Endometrial microvascular endothelial cells (primary cell): ENCODE data around the gene MICALL2. TPM values are rescaled to one million over a fixed set of nuclear protein-coding genes. Genes with fewer than 3 reads are reported as not detected.

ENCODE experiments used
- in situ Hi-C: cut with HindIII; loops from 2 replicates; pipeline ENCODE4 v1.10.0; 2017; ENCODE audit warnings: low sequenced_read_pairs, low pct_unique_long_range_greater_than_20kb; ENCODE audit errors: inconsistent ontology term
- total RNA-seq: library from RNA; depleted of rRNA; stranded (reverse); fragments of >200 nt; gene quantifications from one replicate; pipeline ENCODE4 v1.2.3, GENCODE V29; 2015; ENCODE audit errors: inconsistent ontology term

MICALL2 gene
- total RNA-seq, 1 donor from 2014 or later: 28.2 TPM

GRCh38 chr7:1386623-1387220 lies 72.5 kb downstream of the MICALL2 start:
- in situ Hi-C loops: no loop called here

GRCh38 chr7:1385809-1386622 lies 73.3 kb downstream of the MICALL2 start:
- in situ Hi-C loops: no loop called here

GRCh38 chr7:1385086-1385808 lies 74.0 kb downstream of the MICALL2 start:
- in situ Hi-C loops: no loop called here

Other genes with a start within 250 kb of the MICALL2 start
- gene UNCX, start 226.6 kb downstream of the MICALL2 start, total RNA-seq: not detected
- gene INTS1, start 44.9 kb upstream of the MICALL2 start, total RNA-seq: 70.4 TPM
- gene MAFK, start 71.2 kb upstream of the MICALL2 start, total RNA-seq: 18.1 TPM
- not detected for gene TMEM184A, start 96.7 kb upstream of the MICALL2 start, total RNA-seq
- gene PSMG3, start 110.6 kb upstream of the MICALL2 start, total RNA-seq: 19.1 TPM
- 0.46 TPM for gene ELFN1, start 210.8 kb upstream of the MICALL2 start, total RNA-seq